Gastrocnemius medialis (tissue), 4 donors: ENCODE data around the gene PRKN.

Source experiments
- CTCF ChIP-seq, 5 experiments: fragments of 450-650 bp in 3 of 5; fragments of 200-600 bp in 2 of 5; sonication (generic) in 2 of 5; IDR thresholded peaks in 4 of 5; conservative IDR thresholded peaks in 1 of 5; 1 replicate in 4 of 5; 2 replicates in 1 of 5; pipeline ENCODE4 v1.5.1; 2016 to 2019; ENCODE audit warnings: antibody characterized with exemption in 5 of 5, mild to moderate bottlenecking in 3 of 5, moderate library complexity in 3 of 5
- POLR2A ChIP-seq, 2 donors: fragments of 450-650 bp; IDR thresholded peaks; one replicate each; pipeline ENCODE4 v1.6.1; 2017; ENCODE audit warnings: antibody characterized with exemption in 2 of 2, mild to moderate bottlenecking in 2 of 2, moderate library complexity in 2 of 2

- TF ChIP-seq CTCF (IDR thresholded peaks at IDR 0.05 in 4 of 5, conservative IDR thresholded peaks at IDR 0.05 in 1 of 5) (no peak), POLR2A (IDR thresholded peaks at IDR 0.05) (no peak)
Measured at GRCh38 chr6:161918109-161918531, 809.4 kb downstream of the PRKN start.
